MM.1S (cell line): ENCODE measurements around the gene UTP14C.

Experiments
- DNase-seq: peaks from one replicate; pipeline ENCODE4 v3.0.0-alpha.2; 2015
- H2AFZ ChIP-seq: fragments of 300-600 bp; sonication (generic); 2 replicates; pipeline ENCODE4 v1.6.0; 2016; ENCODE audit warnings: antibody characterized with exemption, low read length
- H3F3A ChIP-seq: fragments of 300-600 bp; sonication (generic); 2 replicates; pipeline ENCODE4 v1.6.1; 2016; ENCODE audit warnings: mild to moderate bottlenecking, antibody characterized with exemption, low read length, moderate library complexity, mixed read lengths; ENCODE audit not compliant: insufficient read depth
- H3K27ac ChIP-seq: fragments of 300-600 bp; sonication (generic); 2 replicates; pipeline ENCODE4 v1.5.1; 2016; ENCODE audit warnings: mild to moderate bottlenecking, low read length
- H3K27me3 ChIP-seq: fragments of 300-600 bp; sonication (generic); replicated peaks from 2 replicates; pipeline ENCODE4 v1.6.0; 2016; ENCODE audit warnings: low read length; ENCODE audit not compliant: insufficient read depth
- H3K36me3 ChIP-seq: fragments of 300-600 bp; sonication (generic); replicated peaks from 2 replicates; pipeline ENCODE4 v1.6.1; 2016; ENCODE audit warnings: mild to moderate bottlenecking, low read length, mixed read lengths; ENCODE audit not compliant: insufficient read depth
- H3K4me1 ChIP-seq: fragments of 300-600 bp; sonication (generic); 2 replicates; pipeline ENCODE4 v1.6.1; 2016; ENCODE audit warnings: low read length, mixed read lengths
- H3K4me2 ChIP-seq: fragments of 300-600 bp; sonication (generic); 2 replicates; pipeline ENCODE4 v1.6.0; 2016; ENCODE audit warnings: low read depth, low read length
- H3K4me3 ChIP-seq: fragments of 300-600 bp; sonication (generic); 2 replicates; pipeline ENCODE4 v1.5.1; 2016; ENCODE audit warnings: low read length, mixed read lengths
- H3K79me2 ChIP-seq: fragments of 300-600 bp; sonication (generic); 2 replicates; pipeline ENCODE4 v1.6.1; 2016; ENCODE audit warnings: mixed run types, low read length, mixed read lengths
- H3K9ac ChIP-seq: fragments of 300-600 bp; sonication (generic); 2 replicates; pipeline ENCODE4 v1.6.1; 2016; ENCODE audit warnings: low read length, mixed read lengths
- H3K9me2 ChIP-seq: fragments of 300-600 bp; sonication (generic); replicated peaks from 2 replicates; pipeline ENCODE4 v1.6.1; 2016; ENCODE audit warnings: mild to moderate bottlenecking, low read length, mixed read lengths; ENCODE audit not compliant: insufficient read depth
- H3K9me3 ChIP-seq: fragments of 300-600 bp; sonication (generic); replicated peaks from 2 replicates; pipeline ENCODE4 v1.6.1; 2016; ENCODE audit warnings: mild to moderate bottlenecking, low read length, mixed read lengths; ENCODE audit not compliant: insufficient read depth
- H4K20me1 ChIP-seq: fragments of 300-600 bp; sonication (generic); 2 replicates; pipeline ENCODE4 v1.6.1; 2016; ENCODE audit warnings: mild to moderate bottlenecking, low read length, moderate library complexity, mixed read lengths; ENCODE audit not compliant: insufficient read depth
- EZH2 ChIP-seq: fragments of 300-600 bp; sonication (generic); optimal IDR thresholded peaks from 2 replicates; pipeline ENCODE3; 2017; ENCODE audit warnings: low read depth, mild to moderate bottlenecking, antibody characterized with exemption, low read length, mixed read lengths
- EZH2phosphoT487 ChIP-seq: fragments of 300-600 bp; sonication (generic); IDR thresholded peaks from 2 replicates; pipeline ENCODE4 v1.6.1; 2018; ENCODE audit warnings: antibody characterized with exemption, low read length
- TF ChIP-seq, protein P1 (sequence below): fragments of 300-600 bp; sonication (generic); IDR thresholded peaks from 2 replicates; pipeline ENCODE4 v1.5.1; 2016; ENCODE audit warnings: antibody characterized with exemption, low read length, mixed read lengths

Gene UTP14C

GRCh38 chr13:52033039-52033438, 8.5 kb downstream of the UTP14C start:
- no peak for DNase-seq
- H4K20me1 ChIP-seq: no peaks in the 10 kb centered on the region
- H3K27me3 ChIP-seq: no peaks in the 10 kb centered on the region
- H3K9me2 ChIP-seq: no peaks in the 10 kb centered on the region
- no peaks in the 10 kb centered on the region for H3K9me3 ChIP-seq
- no peak overlapping the region for H3K4me2 ChIP-seq
- H3F3A ChIP-seq: no peaks in the 10 kb centered on the region
- no peaks in the 10 kb centered on the region for H3K79me2 ChIP-seq
- no peak overlapping the region for H3K9ac ChIP-seq
- H3K4me3 ChIP-seq: no peak overlapping the region
- no peak for TF ChIP-seq EZH2phosphoT487
- TF ChIP-seq, protein P1, sequence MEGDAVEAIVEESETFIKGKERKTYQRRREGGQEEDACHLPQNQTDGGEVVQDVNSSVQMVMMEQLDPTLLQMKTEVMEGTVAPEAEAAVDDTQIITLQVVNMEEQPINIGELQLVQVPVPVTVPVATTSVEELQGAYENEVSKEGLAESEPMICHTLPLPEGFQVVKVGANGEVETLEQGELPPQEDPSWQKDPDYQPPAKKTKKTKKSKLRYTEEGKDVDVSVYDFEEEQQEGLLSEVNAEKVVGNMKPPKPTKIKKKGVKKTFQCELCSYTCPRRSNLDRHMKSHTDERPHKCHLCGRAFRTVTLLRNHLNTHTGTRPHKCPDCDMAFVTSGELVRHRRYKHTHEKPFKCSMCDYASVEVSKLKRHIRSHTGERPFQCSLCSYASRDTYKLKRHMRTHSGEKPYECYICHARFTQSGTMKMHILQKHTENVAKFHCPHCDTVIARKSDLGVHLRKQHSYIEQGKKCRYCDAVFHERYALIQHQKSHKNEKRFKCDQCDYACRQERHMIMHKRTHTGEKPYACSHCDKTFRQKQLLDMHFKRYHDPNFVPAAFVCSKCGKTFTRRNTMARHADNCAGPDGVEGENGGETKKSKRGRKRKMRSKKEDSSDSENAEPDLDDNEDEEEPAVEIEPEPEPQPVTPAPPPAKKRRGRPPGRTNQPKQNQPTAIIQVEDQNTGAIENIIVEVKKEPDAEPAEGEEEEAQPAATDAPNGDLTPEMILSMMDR: no peak
- TF ChIP-seq EZH2: no peak
- no peak overlapping the region for H3K27ac ChIP-seq
- H2AFZ ChIP-seq: no peak overlapping the region
- no peaks in the 10 kb centered on the region for H3K4me1 ChIP-seq
- H3K36me3 ChIP-seq: no peaks in the 10 kb centered on the region

- Histone ChIP-seq H3F3A (no peaks in the 10 kb centered on the region), H3K4me2 (no peak overlapping the region), H3K9me2 (no peaks in the 10 kb centered on the region), H3K9ac (no peak overlapping the region), H3K4me1 (no peaks in the 10 kb centered on the region), H3K9me3 (no peaks in the 10 kb centered on the region), H2AFZ (no peak overlapping the region), H3K79me2 (no peaks in the 10 kb centered on the region), H4K20me1 (no peaks in the 10 kb centered on the region), H3K4me3 (no peak overlapping the region), H3K27ac (no peak overlapping the region), H3K36me3 (no peaks in the 10 kb centered on the region), H3K27me3 (no peaks in the 10 kb centered on the region)
- TF ChIP-seq, protein P1: no peak
- TF ChIP-seq EZH2: no peak
- TF ChIP-seq EZH2phosphoT487: no peak
- no peak for DNase-seq
Observed at GRCh38 chr13:52034616-52035226, 10.2 kb downstream of the UTP14C start.

GRCh38 chr13:52036037-52036436, 11.5 kb downstream of the UTP14C start:
- Histone ChIP-seq H3K9me2 (no peaks in the 10 kb centered on the region), H3K4me3 (no peak overlapping the region), H3K9me3 (no peaks in the 10 kb centered on the region), H3K9ac (no peak overlapping the region), H3K36me3 (no peaks in the 10 kb centered on the region), H2AFZ (no peak overlapping the region), H3K27ac (no peak overlapping the region), H3K79me2 (no peaks in the 10 kb centered on the region), H3K27me3 (no peaks in the 10 kb centered on the region), H3K4me2 (no peak overlapping the region), H3K4me1 (no peaks in the 10 kb centered on the region), H4K20me1 (no peaks in the 10 kb centered on the region), H3F3A (no peaks in the 10 kb centered on the region)
- DNase-seq: no peak
- TF ChIP-seq, protein P1: no peak
- TF ChIP-seq EZH2phosphoT487 (no peak), EZH2 (no peak)
